ENCODE results near the gene OR2G3. TPM values are rescaled to one million over a fixed set of nuclear protein-coding genes. Genes with fewer than 3 reads are reported as not detected.

The OR2G3 gene
- total RNA-seq, 4 donors from 2014 or later, result not detected

DNA sequence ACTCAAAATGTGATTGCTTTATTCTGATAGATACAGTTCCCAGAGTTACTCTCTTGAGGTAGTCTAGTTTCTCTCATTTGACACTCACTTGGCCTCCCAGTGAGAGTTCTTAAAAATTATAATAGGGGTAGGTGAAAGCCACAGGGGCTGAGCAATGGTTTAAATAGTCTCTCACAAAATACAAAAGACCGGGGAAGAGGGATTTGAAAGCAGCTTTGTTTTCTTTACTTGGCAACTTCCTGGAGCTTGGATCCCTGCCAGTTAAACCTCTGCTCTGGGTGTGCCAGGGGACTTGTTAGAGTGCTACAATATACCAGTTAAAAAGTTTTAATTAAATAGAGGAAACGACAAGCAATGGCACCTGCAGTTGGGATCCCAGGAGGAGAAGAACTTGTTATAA, 42.5 kb downstream of the OR2G3 start:
- whole genome bisulfite sequencing, 2 donors (ENCODE audit: low coverage in 1 of 2), result 0 to 11% methylated on average over 1 to 2 of the region's 2 CpGs
- DNase-seq, result peak; percentile 64
- no peak overlapping the region for H3K4me3 ChIP-seq
- intact Hi-C loops (cut with DNase I; ENCODE audit: low total_unique reads), result no loop called here
- in situ Hi-C loops (cut with MboI; ENCODE audit: low pct_ligation_motif_present in 1 of 4, low pct_unique_long_range_greater_than_20kb in 1 of 4, low sequenced_read_pairs in 3 of 4), result no loop called here
- no peaks in the 10 kb centered on the region for H3K9me3 ChIP-seq
- H3K27ac ChIP-seq, result peak overlapping the region in 1 of 4 donors; percentile 20
- H3K27me3 ChIP-seq, result no peaks in the 10 kb centered on the region
- peaks cover 0 to 8% (median 2%) of the 10 kb centered on the region in 4 donors for H3K4me1 ChIP-seq
- H3K36me3 ChIP-seq, result no peaks in the 10 kb centered on the region
- TF ChIP-seq, protein P1, sequence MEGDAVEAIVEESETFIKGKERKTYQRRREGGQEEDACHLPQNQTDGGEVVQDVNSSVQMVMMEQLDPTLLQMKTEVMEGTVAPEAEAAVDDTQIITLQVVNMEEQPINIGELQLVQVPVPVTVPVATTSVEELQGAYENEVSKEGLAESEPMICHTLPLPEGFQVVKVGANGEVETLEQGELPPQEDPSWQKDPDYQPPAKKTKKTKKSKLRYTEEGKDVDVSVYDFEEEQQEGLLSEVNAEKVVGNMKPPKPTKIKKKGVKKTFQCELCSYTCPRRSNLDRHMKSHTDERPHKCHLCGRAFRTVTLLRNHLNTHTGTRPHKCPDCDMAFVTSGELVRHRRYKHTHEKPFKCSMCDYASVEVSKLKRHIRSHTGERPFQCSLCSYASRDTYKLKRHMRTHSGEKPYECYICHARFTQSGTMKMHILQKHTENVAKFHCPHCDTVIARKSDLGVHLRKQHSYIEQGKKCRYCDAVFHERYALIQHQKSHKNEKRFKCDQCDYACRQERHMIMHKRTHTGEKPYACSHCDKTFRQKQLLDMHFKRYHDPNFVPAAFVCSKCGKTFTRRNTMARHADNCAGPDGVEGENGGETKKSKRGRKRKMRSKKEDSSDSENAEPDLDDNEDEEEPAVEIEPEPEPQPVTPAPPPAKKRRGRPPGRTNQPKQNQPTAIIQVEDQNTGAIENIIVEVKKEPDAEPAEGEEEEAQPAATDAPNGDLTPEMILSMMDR (IDR thresholded peaks at IDR 0.05), result no peak
- TF ChIP-seq EP300 (IDR thresholded peaks at IDR 0.05; ENCODE audit: low read depth) (no peak), POLR2A (IDR thresholded peaks at IDR 0.05) (no peak), POLR2AphosphoS5 (IDR thresholded peaks at IDR 0.05) (no peak)

DNA sequence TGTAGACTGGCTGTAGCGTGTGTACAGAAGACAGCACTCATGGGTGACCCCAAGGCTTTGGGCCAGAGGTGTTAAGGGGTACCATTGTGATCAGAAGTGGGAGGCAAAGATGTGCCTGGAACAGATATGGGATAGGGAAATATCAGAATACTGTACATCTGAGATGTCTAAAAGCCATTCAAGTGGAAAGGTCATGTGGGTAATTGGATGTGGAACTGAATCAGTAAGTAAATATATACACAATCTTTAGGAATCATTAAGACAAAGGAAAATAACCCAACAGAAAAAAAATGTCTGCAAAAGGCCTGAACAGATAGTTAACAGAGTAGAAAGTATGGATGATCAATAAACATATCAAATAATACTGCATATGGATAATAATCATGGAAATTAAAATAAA, 47.7 kb downstream of the OR2G3 start:
- intact Hi-C loops (cut with DNase I; ENCODE audit: low total_unique reads) (no loop called here), in situ Hi-C loops (cut with MboI; ENCODE audit: low pct_ligation_motif_present in 1 of 4, low pct_unique_long_range_greater_than_20kb in 1 of 4, low sequenced_read_pairs in 3 of 4) (no loop called here)
- H3K4me1 ChIP-seq, result peaks cover 0 to 1% (median 0%) of the 10 kb centered on the region in 4 donors
- no peak overlapping the region for H3K27ac ChIP-seq
- no peaks in the 10 kb centered on the region for H3K9me3 ChIP-seq
- WGBS, 2 donors (ENCODE audit: low coverage in 1 of 2), result 57 to 86% methylated on average over 1 of the region's 1 CpG
- no peak for DNase-seq
- no peaks in the 10 kb centered on the region for H3K36me3 ChIP-seq
- H3K27me3 ChIP-seq, result no peaks in the 10 kb centered on the region
- no peak overlapping the region for H3K4me3 ChIP-seq
- TF ChIP-seq POLR2A (IDR thresholded peaks at IDR 0.05) (no peak), EP300 (IDR thresholded peaks at IDR 0.05; ENCODE audit: low read depth) (no peak), POLR2AphosphoS5 (IDR thresholded peaks at IDR 0.05) (no peak)
- TF ChIP-seq, protein P1 (IDR thresholded peaks at IDR 0.05), result no peak

Small RNAs within 50 kb of the gene (small RNA-seq; reads per million reads assigned to genes)
- gene RF00026, result 0 reads per million in 4 donors

Other genes starting within 250 kb of the OR2G3 start
- 1 to 10 TPM in 1 of 4 donors, under 1 TPM in 2, not detected in 1; 0.75 to 1.7 (median 0.82) TPM for gene NLRP3, start 189.4 kb upstream of the OR2G3 start, total RNA-seq
- gene OR2B11, start 147.5 kb upstream of the OR2G3 start, total RNA-seq, result not detected
- gene OR2C3, start 69.1 kb upstream of the OR2G3 start, total RNA-seq, result not detected
- gene GCSAML, start 56.5 kb upstream of the OR2G3 start, total RNA-seq, result under 1 TPM in 3 of 4 donors, not detected in 1; 0.14 to 0.32 (median 0.20) TPM
- gene OR2G2, start 17.2 kb upstream of the OR2G3 start, total RNA-seq, result not detected
- not detected for gene OR13G1, start 74.2 kb downstream of the OR2G3 start, total RNA-seq
- gene OR6F1, start 111.1 kb downstream of the OR2G3 start, total RNA-seq, result not detected
- 1 to 10 TPM in 1 of 4 donors, under 1 TPM in 1, not detected in 2; 0.82 to 1.4 TPM for gene OR14K1, start 133.0 kb downstream of the OR2G3 start, total RNA-seq
- not detected for gene OR14A2, start 142.6 kb downstream of the OR2G3 start, total RNA-seq
- not detected for gene OR1C1, start 155.0 kb downstream of the OR2G3 start, total RNA-seq
- gene OR14A16, start 218.5 kb downstream of the OR2G3 start, total RNA-seq, result not detected
- not detected for gene OR11L1, start 236.3 kb downstream of the OR2G3 start, total RNA-seq